Retinal pigment epithelial cell (primary cell): Measurements from ENCODE around the gene SUSD5.

ENCODE experiments used
- DNase-seq: peaks from one replicate; pipeline ENCODE4 v3.0.0-alpha.2; 2010; ENCODE audit warnings: low read depth
- H3K4me3 ChIP-seq: 2 replicates; pipeline ENCODE4 v1.5.1; 2011; ENCODE audit warnings: mild to moderate bottlenecking, low read length, control low read depth, moderate library complexity
- TF ChIP-seq, protein P1 (sequence below): conservative IDR thresholded peaks from 2 replicates; pipeline ENCODE4 v1.5.1; 2011; ENCODE audit warnings: low read depth, low read length, control low read depth, inconsistent platforms

The SUSD5 gene

DNA sequence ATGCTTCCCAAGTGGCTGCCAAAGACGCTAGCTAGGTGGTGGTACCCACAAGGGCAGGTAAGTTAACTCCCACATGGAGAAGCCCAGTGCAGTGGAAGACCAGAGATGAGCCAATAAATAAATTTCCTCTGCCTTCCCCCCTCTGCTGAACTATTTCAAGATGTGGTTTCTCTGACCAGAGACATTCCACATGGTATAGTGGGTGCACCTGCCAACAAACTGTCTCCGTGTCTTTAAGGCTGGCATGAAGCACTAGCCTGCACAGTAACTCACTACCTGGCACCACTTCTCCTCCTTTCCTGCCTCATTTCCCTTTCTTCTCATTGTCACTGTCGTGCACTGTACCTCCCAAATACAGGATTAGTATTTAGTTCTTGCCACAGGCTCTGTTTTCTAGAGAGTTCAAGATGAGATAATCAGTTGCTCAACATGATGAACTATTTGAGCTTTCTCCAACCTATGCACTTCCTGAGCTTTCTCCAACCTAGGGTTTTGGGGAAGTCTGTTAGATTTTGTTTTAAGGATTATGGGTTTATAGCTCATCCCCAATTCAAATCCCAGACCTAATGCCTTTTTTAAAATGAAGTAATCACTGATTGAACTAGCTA, 113.2 kb downstream of the SUSD5 start:
- no peak for DNase-seq
- H3K4me3 ChIP-seq, result no peak overlapping the region
- TF ChIP-seq, protein P1, sequence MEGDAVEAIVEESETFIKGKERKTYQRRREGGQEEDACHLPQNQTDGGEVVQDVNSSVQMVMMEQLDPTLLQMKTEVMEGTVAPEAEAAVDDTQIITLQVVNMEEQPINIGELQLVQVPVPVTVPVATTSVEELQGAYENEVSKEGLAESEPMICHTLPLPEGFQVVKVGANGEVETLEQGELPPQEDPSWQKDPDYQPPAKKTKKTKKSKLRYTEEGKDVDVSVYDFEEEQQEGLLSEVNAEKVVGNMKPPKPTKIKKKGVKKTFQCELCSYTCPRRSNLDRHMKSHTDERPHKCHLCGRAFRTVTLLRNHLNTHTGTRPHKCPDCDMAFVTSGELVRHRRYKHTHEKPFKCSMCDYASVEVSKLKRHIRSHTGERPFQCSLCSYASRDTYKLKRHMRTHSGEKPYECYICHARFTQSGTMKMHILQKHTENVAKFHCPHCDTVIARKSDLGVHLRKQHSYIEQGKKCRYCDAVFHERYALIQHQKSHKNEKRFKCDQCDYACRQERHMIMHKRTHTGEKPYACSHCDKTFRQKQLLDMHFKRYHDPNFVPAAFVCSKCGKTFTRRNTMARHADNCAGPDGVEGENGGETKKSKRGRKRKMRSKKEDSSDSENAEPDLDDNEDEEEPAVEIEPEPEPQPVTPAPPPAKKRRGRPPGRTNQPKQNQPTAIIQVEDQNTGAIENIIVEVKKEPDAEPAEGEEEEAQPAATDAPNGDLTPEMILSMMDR, result no peak

DNA sequence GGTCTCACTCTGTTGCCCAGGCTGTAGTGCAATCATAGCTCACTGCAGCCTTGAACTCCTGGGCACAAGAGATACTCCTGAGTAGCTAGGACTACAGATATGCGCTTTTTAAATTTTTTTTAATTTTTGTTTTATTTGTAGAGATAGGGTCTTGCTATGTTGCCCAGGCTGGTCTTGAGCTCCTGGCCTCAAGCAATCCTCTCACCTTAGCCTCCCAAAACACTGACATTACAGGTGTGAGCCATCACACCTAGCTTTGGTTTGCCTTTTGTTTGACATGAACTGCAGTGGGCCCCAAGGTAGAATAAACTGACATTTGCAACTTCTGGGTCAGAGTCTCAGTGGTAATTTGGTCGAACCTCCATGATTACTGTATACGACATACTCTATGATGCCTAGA, 113.8 kb downstream of the SUSD5 start:
- DNase-seq, result no peak
- TF ChIP-seq, protein P1, result no peak
- no peak overlapping the region for H3K4me3 ChIP-seq

DNA sequence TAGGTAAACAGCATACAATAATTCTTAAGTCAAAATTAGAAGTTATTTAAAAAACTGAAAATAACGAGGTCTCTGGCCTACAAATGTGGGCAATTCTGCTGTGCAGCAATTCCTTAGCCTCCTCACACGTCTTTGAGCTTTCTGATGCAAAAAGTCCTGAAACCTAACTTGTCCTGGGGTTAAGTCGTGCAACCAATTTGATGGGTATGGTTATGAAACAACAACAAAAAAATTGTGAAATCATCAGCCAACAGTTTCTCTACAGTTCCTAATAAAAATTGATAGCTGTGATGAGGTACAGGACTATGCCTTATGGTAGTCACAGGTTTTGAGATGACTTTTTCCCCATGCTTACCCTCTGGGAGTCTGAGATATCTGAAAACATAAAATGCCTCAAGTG, 115.1 kb downstream of the SUSD5 start:
- TF ChIP-seq, protein P1, result no peak
- DNase-seq, result no peak

GRCh38 chr3:33103034-33103433, 115.6 kb downstream of the SUSD5 start:
- H3K4me3 ChIP-seq, result no peak overlapping the region
- TF ChIP-seq, protein P1, result no peak
- no peak for DNase-seq

More for the DNA sequence above, 115.1 kb downstream of the SUSD5 start:
- no peak overlapping the region for H3K4me3 ChIP-seq

GRCh38 chr3:33100229-33100628, 118.4 kb downstream of the SUSD5 start:
- H3K4me3 ChIP-seq, result no peak overlapping the region
- DNase-seq, result no peak
- TF ChIP-seq, protein P1, result no peak
